GM12878 (cell line): ENCODE measurements around the gene ANKRD60. TPM values are rescaled to one million over a fixed set of nuclear protein-coding genes. Genes with fewer than 3 reads are reported as not detected.

Experiments
- ATAC-seq: fragments of 200-7000 bp; cut with Tn5 transposase; 3 replicates; pipeline ENCODE4 v1.9.1; 2020; ENCODE audit warnings: mild to moderate bottlenecking, moderate library complexity
- BruUV-seq: library from RNA; stranded (reverse); fragments of 400-500 nt; replicated peaks from 2 replicates; lab custom pipeline; 2021; lab: Mats Ljungman, UMichigan
- CTCF ChIA-PET: fragments of 300-600 bp; sonication (Branson Sonifier 250); formaldehyde crosslinking; extraction: SDS; loops from one replicate; lab custom pipeline; 2021; ENCODE audit warnings: inconsistent platforms; lab: Yijun Ruan, JAX
- POLR2A ChIA-PET: fragments of 350-600 bp; formaldehyde crosslinking; extraction: SDS; loops from one replicate; lab custom pipeline; 2021; ENCODE audit warnings: inconsistent platforms; lab: Charles Lee
- RAD21 ChIA-PET: fragments of 300-600 bp; sonication (Branson Sonifier 250); formaldehyde crosslinking; loops from one replicate; lab custom pipeline; 2023; ENCODE audit warnings: antibody characterized with exemption; ENCODE audit not compliant: unreplicated experiment; lab: Charles Lee
- SMC1A ChIA-PET: fragments of 300-600 bp; sonication (Branson Sonifier 250); formaldehyde crosslinking; loops from one replicate; lab custom pipeline; 2023; ENCODE audit not compliant: unreplicated experiment, uncharacterized antibody; lab: Charles Lee
- DNase-seq: peaks from one replicate; pipeline ENCODE4 v3.0.0-alpha.2; 2011; ENCODE audit warnings: low read depth, low spot score
- FAIRE-seq: peaks from 3 replicates; lab custom pipeline; 2011; peaks lifted over from hg19 to GRCh38; lab: Jason Lieb, UNC
- H2AFZ ChIP-seq: 2 replicates; pipeline ENCODE4 v1.6.0; 2011; ENCODE audit warnings: low read depth, low read length, control low read depth; ENCODE audit not compliant: control insufficient read depth
- H3K27ac ChIP-seq: 2 replicates; pipeline ENCODE4 v1.5.1; 2011; ENCODE audit warnings: control low read depth; ENCODE audit not compliant: control insufficient read depth, insufficient read depth
- H3K27me3 ChIP-seq, 2 experiments: replicated peaks in 1 of 2; 2 replicates each; pipeline versions ENCODE4 v1.6.0 to v1.6.1; 2011; ENCODE audit warnings: low read length in 1 of 2; ENCODE audit not compliant: control insufficient read depth in 2 of 2, insufficient read depth in 2 of 2
- H3K36me3 ChIP-seq, 2 experiments: 2 replicates each; pipeline ENCODE4 v1.5.1; 2011; ENCODE audit warnings: low read length in 1 of 2; ENCODE audit not compliant: control insufficient read depth in 2 of 2, insufficient read depth in 2 of 2
- H3K4me1 ChIP-seq: 2 replicates; pipeline ENCODE4 v1.6.1; 2011; ENCODE audit warnings: mild to moderate bottlenecking, low read length, moderate library complexity, mixed read lengths; ENCODE audit not compliant: control insufficient read depth, insufficient read depth
- H3K4me2 ChIP-seq: 2 replicates; pipeline ENCODE4 v1.6.0; 2011; ENCODE audit warnings: control low read depth; ENCODE audit not compliant: control insufficient read depth, insufficient read depth
- H3K4me3 ChIP-seq: fragments of 200-600 bp; sonication (generic); 2 replicates; pipeline ENCODE4 v1.5.1; 2016
- H3K79me2 ChIP-seq: 2 replicates; pipeline ENCODE4 v1.6.0; 2011; ENCODE audit warnings: low read length; ENCODE audit not compliant: control insufficient read depth, insufficient read depth
- H3K9ac ChIP-seq: 2 replicates; pipeline ENCODE4 v1.8.0; 2011; ENCODE audit warnings: low read length, control low read depth, mixed read lengths; ENCODE audit not compliant: control insufficient read depth, insufficient read depth
- H3K9me3 ChIP-seq: replicated peaks from 3 replicates; pipeline ENCODE4 v1.5.1; 2011; ENCODE audit warnings: mild to moderate bottlenecking, low read length; ENCODE audit not compliant: control insufficient read depth, insufficient read depth
- H4K20me1 ChIP-seq: 2 replicates; pipeline ENCODE4 v1.6.0; 2011; ENCODE audit not compliant: control insufficient read depth, insufficient read depth
- ASH2L ChIP-seq: fragments of 300-600, 200-600 bp; sonication (generic); IDR thresholded peaks from 2 replicates; pipeline ENCODE4 v1.6.1; 2017; ENCODE audit warnings: low read depth, mild to moderate bottlenecking, borderline replicate concordance
- BCL11A ChIP-seq: IDR thresholded peaks from 2 replicates; pipeline ENCODE4 v1.6.1; 2011; ENCODE audit warnings: low read depth, low read length
- JUND ChIP-seq: IDR thresholded peaks from 2 replicates; pipeline ENCODE4 v1.6.1; 2012; ENCODE audit warnings: low read depth, mild to moderate bottlenecking, low read length, improper control_type of control experiment, moderate library complexity
- KLF5 ChIP-seq: fragments of 450-650 bp; IDR thresholded peaks from 2 replicates; pipeline ENCODE4 v1.6.1; 2014; ENCODE audit warnings: mild to moderate bottlenecking; ENCODE audit not compliant: partially characterized antibody
- MYC ChIP-seq: IDR thresholded peaks from 2 replicates; pipeline ENCODE4 v1.6.1; 2011; ENCODE audit warnings: mild to moderate bottlenecking, low read length, moderate library complexity, inconsistent platforms; ENCODE audit not compliant: insufficient read depth, insufficient replicate concordance, insufficient read length, severe bottlenecking
- PAX8 ChIP-seq: fragments of 450-650 bp; IDR thresholded peaks from 2 replicates; pipeline ENCODE4 v1.6.1; 2017; ENCODE audit warnings: mild to moderate bottlenecking, moderate library complexity
- SMAD5 ChIP-seq: IDR thresholded peaks from 2 replicates; pipeline ENCODE4 v1.6.1; 2016; ENCODE audit warnings: antibody characterized with exemption, low read depth
- TARDBP ChIP-seq: IDR thresholded peaks from 2 replicates; pipeline ENCODE4 v1.6.1; 2016; ENCODE audit warnings: borderline replicate concordance
- TBL1XR1 ChIP-seq: IDR thresholded peaks from 2 replicates; pipeline ENCODE4 v1.6.1; 2012; ENCODE audit warnings: low read depth, low read length, improper control_type of control experiment
- TCF12 ChIP-seq: IDR thresholded peaks from 2 replicates; pipeline ENCODE4 v1.6.1; 2011; ENCODE audit warnings: low read depth, mild to moderate bottlenecking, low read length
- WRNIP1 ChIP-seq: IDR thresholded peaks from 2 replicates; pipeline ENCODE4 v1.6.1; 2011; ENCODE audit warnings: low read depth, low read length, improper control_type of control experiment, borderline replicate concordance
- ZNF622 ChIP-seq: fragments of 450-650 bp; IDR thresholded peaks from 2 replicates; pipeline ENCODE4 v1.6.1; 2017; ENCODE audit warnings: mild to moderate bottlenecking, inconsistent platforms
- WGBS: methylation state at CpG from one replicate; pipeline ENCODE4 v1.1.6; 2016; ENCODE audit warnings: low lambda C conversion rate; ENCODE audit not compliant: insufficient replicate concordance, insufficient coverage; ENCODE audit errors: missing lambda C conversion rate; 5-methylcytosine and 5-hydroxymethylcytosine counted together
- in situ Hi-C: fragments of 300-500 bp; cut with MboI; formaldehyde crosslinking; loops from 9 replicates; pipeline ENCODE4 v1.14.3; 2018; ENCODE audit warnings: mixed read lengths
- intact Hi-C: fragments of 100-400 bp; cut with micrococcal nuclease; formaldehyde crosslinking; loops from one replicate; pipeline ENCODE4 v1.14.2; 2022; ENCODE audit not compliant: unreplicated experiment
- polyA plus RNA-seq, 11 experiments: library from polyadenylated mRNA; depleted of rRNA in 4 of 11; unstranded in 6 of 11; stranded (reverse) in 5 of 11; fragments of >200 nt; fragmentation: Nextera tagmentation in 4 of 11; fragmentation: Illumina TruSeq in 1 of 11; extraction: Ambion mirVana in 4 of 11; extraction: Trizol in 1 of 11; gene quantifications; 1 replicate in 1 of 11; 2 replicates in 10 of 11; pipeline versions ENCODE4 v1.2.1 to v1.2.3, GENCODE V29; 2011 to 2016; ENCODE audit warnings: inconsistent platforms in 2 of 11, missing spikeins in 2 of 11, low read depth in 1 of 11
- total RNA-seq, 4 experiments: library from RNA; depleted of rRNA in 3 of 4; stranded (reverse); fragments of >200 nt in 3 of 4; fragmentation: Illumina TruSeq in 1 of 4; extraction: Trizol in 1 of 4; gene quantifications; 2 replicates each; pipeline versions ENCODE4 v1.2.1 to v1.2.3, GENCODE V29; 2013 to 2021
- TF ChIP-seq, protein P1 (sequence below): fragments of 450-650 bp; IDR thresholded peaks from 2 replicates; pipeline ENCODE4 v1.6.1; 2018; ENCODE audit warnings: borderline replicate concordance, mild to moderate bottlenecking; ENCODE audit not compliant: partially characterized antibody
- TF ChIP-seq, protein P2 (sequence below): fragments of 450-650 bp; IDR thresholded peaks from 2 replicates; pipeline ENCODE4 v1.6.1; 2017; ENCODE audit warnings: mild to moderate bottlenecking
- TF ChIP-seq, protein P3 (sequence below), 3 experiments: IDR thresholded peaks in 2 of 3; conservative IDR thresholded peaks in 1 of 3; 2 replicates each; pipeline ENCODE4 v1.5.1; 2011; ENCODE audit warnings: low read depth in 3 of 3, low read length in 3 of 3, mild to moderate bottlenecking in 3 of 3, control low read depth in 2 of 3, moderate library complexity in 2 of 3, inconsistent platforms in 1 of 3, mixed read lengths in 1 of 3; ENCODE audit not compliant: control insufficient read depth in 2 of 3, insufficient read depth in 1 of 3; ENCODE audit errors: extremely low read depth in 1 of 3
- TF ChIP-seq, protein P4 (sequence below): fragments of 450-650 bp; IDR thresholded peaks from 2 replicates; pipeline ENCODE4 v1.6.1; 2016; ENCODE audit warnings: mild to moderate bottlenecking

Gene ANKRD60
- total and polyA plus RNA-seq, 10 of the 15 experiments (the other 5 are each of a cell fraction or from before 2014, with no cell fraction given) = not detected

DNA sequence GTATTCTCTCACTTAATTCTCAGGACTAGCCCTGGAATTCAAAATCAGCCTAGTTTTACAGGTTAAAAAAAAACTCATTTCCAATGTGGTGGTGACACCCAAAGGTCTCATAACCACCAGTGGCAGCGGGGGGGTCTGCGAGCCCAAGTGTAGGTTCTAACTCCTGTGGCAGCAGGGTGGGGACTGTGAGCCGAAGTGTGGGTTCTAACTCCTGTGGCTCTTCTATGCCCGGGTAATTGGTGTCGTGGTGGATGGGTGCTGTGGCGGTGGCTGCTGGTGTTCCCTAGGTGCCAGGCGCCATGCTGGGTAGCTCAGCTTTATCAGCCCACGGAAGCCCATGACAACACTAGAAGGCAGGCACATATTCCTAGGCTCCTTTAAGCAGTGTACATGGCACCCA is 4.9 kb upstream of the ANKRD60 start (continued):
- TF ChIP-seq, protein P1, sequence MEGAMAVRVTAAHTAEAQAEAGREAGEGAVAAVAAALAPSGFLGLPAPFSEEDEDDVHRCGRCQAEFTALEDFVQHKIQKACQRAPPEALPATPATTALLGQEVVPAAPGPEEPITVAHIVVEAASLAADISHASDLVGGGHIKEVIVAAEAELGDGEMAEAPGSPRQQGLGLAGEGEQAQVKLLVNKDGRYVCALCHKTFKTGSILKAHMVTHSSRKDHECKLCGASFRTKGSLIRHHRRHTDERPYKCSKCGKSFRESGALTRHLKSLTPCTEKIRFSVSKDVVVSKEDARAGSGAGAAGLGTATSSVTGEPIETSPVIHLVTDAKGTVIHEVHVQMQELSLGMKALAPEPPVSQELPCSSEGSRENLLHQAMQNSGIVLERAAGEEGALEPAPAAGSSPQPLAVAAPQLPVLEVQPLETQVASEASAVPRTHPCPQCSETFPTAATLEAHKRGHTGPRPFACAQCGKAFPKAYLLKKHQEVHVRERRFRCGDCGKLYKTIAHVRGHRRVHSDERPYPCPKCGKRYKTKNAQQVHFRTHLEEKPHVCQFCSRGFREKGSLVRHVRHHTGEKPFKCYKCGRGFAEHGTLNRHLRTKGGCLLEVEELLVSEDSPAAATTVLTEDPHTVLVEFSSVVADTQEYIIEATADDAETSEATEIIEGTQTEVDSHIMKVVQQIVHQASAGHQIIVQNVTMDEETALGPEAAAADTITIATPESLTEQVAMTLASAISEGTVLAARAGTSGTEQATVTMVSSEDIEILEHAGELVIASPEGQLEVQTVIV = no peak
- TF ChIP-seq SMAD5 = no peak
- no peak for TF ChIP-seq TBL1XR1
- TF ChIP-seq JUND = no peak
- no peak for TF ChIP-seq ASH2L
- no peak for TF ChIP-seq TARDBP
- TF ChIP-seq, protein P2, sequence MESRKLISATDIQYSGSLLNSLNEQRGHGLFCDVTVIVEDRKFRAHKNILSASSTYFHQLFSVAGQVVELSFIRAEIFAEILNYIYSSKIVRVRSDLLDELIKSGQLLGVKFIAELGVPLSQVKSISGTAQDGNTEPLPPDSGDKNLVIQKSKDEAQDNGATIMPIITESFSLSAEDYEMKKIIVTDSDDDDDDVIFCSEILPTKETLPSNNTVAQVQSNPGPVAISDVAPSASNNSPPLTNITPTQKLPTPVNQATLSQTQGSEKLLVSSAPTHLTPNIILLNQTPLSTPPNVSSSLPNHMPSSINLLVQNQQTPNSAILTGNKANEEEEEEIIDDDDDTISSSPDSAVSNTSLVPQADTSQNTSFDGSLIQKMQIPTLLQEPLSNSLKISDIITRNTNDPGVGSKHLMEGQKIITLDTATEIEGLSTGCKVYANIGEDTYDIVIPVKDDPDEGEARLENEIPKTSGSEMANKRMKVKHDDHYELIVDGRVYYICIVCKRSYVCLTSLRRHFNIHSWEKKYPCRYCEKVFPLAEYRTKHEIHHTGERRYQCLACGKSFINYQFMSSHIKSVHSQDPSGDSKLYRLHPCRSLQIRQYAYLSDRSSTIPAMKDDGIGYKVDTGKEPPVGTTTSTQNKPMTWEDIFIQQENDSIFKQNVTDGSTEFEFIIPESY = no peak
- TF ChIP-seq BCL11A = no peak
- TF ChIP-seq PAX8 = no peak
- no peak for TF ChIP-seq KLF5

DNA sequence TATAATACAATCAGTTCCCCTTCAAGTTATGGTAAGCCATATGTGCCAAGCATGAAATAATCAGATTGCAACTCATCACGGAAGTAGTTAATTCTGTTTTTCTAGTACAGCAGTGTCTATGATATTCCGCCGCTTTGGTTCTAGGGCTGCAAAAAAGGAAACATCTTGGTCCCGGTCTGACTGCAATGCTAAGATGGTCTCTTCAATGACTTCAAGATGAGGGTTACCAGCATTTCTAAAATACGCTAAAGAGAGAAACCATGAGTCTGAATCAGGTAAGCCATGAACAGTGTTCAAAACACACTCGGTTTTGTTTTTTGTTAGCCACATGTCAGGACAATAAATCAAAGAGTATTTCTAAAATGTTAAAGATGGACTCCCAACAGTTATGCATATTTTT is 3.2 kb upstream of the ANKRD60 start:
- Histone ChIP-seq H3K27ac (no peak overlapping the region), H3K27me3 (peaks cover 8 to 15% of the 10 kb centered on the region in 2 experiments), H3K79me2 (no peaks in the 10 kb centered on the region), H3K4me3 (no peak overlapping the region), H4K20me1 (no peaks in the 10 kb centered on the region), H3K4me1 (no peaks in the 10 kb centered on the region), H2AFZ (no peak overlapping the region), H3K9me3 (no peaks in the 10 kb centered on the region), H3K4me2 (no peak overlapping the region), H3K36me3 (no peaks in the 10 kb centered on the region; a peak in 1 of 4 replicates), H3K9ac (no peak overlapping the region)
- ChIA-PET SMC1A (no interaction called here), POLR2A (no interaction called here), RAD21 (no interaction called here), CTCF (no interaction called here)
- FAIRE-seq (peak; percentile 66), DNase-seq (no peak), ATAC-seq (no peak)
- in situ Hi-C loops (loop anchor here (10.0 to 25.0 kb wide), 2 partner anchors 456 to 623 kb away; partner anchors contain the start of genes GNAS, GNAS-AS1 and NPEPL1), intact Hi-C loops (loop anchor here (5.0 to 10.0 kb wide), 2 partner anchors 463 to 606 kb away; partner anchors contain the start of gene NPEPL1)
- 75% methylated on average over 6 of the region's 6 CpGs for WGBS
- BruUV-seq = no TSS peak
- TF ChIP-seq WRNIP1 = no peak
- TF ChIP-seq, protein P3, sequence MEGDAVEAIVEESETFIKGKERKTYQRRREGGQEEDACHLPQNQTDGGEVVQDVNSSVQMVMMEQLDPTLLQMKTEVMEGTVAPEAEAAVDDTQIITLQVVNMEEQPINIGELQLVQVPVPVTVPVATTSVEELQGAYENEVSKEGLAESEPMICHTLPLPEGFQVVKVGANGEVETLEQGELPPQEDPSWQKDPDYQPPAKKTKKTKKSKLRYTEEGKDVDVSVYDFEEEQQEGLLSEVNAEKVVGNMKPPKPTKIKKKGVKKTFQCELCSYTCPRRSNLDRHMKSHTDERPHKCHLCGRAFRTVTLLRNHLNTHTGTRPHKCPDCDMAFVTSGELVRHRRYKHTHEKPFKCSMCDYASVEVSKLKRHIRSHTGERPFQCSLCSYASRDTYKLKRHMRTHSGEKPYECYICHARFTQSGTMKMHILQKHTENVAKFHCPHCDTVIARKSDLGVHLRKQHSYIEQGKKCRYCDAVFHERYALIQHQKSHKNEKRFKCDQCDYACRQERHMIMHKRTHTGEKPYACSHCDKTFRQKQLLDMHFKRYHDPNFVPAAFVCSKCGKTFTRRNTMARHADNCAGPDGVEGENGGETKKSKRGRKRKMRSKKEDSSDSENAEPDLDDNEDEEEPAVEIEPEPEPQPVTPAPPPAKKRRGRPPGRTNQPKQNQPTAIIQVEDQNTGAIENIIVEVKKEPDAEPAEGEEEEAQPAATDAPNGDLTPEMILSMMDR (IDR thresholded peaks at IDR 0.05 in 2 of 3, conservative IDR thresholded peaks at IDR 0.05 in 1 of 3; ENCODE audit: control insufficient read depth in 2 of 3, extremely low read depth in 1 of 3, insufficient read depth in 1 of 3, low read depth in 3 of 3, low read length in 3 of 3) = no peak
- TF ChIP-seq, protein P4, sequence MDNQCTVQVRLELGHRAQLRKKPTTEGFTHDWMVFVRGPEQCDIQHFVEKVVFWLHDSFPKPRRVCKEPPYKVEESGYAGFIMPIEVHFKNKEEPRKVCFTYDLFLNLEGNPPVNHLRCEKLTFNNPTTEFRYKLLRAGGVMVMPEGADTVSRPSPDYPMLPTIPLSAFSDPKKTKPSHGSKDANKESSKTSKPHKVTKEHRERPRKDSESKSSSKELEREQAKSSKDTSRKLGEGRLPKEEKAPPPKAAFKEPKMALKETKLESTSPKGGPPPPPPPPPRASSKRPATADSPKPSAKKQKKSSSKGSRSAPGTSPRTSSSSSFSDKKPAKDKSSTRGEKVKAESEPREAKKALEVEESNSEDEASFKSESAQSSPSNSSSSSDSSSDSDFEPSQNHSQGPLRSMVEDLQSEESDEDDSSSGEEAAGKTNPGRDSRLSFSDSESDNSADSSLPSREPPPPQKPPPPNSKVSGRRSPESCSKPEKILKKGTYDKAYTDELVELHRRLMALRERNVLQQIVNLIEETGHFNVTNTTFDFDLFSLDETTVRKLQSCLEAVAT = no peak
- TF ChIP-seq MYC = no peak
- TF ChIP-seq ZNF622 = no peak
- no peak for TF ChIP-seq TCF12
